Posterior vena cava (tissue), 2 donors: ENCODE data around the gene MTM1. TPM values are rescaled to one million over a fixed set of nuclear protein-coding genes. Genes with fewer than 3 reads are reported as not detected.

Experiments used
- DNase-seq: peaks from one replicate; pipeline ENCODE4 v3.0.0-alpha.2; 2020; ENCODE audit warnings: low spot score
- intact Hi-C, 2 donors: fragments of 100-400 bp; cut with DNase I; formaldehyde crosslinking; loops; one replicate each; pipeline versions ENCODE4 v1.14.1 to v1.14.2; 2022 to 2023
- total RNA-seq, 2 donors: library from RNA; stranded (reverse); fragmentation: NEBNext Ultra II Directional; extraction: Animal tissue kit (Norgen Biotek cat#: 25700); gene quantifications; one replicate each; pipeline ENCODE4 v1.2.1, GENCODE V29; 2021
- donor health status: DM: yes; HTN: yes; CAD: no.
- donor health status: DM: yes; HTN: yes; CAD: no.

The MTM1 gene
- total RNA-seq, 2 donors from 2014 or later = 14.7 to 16.6 TPM

DNA sequence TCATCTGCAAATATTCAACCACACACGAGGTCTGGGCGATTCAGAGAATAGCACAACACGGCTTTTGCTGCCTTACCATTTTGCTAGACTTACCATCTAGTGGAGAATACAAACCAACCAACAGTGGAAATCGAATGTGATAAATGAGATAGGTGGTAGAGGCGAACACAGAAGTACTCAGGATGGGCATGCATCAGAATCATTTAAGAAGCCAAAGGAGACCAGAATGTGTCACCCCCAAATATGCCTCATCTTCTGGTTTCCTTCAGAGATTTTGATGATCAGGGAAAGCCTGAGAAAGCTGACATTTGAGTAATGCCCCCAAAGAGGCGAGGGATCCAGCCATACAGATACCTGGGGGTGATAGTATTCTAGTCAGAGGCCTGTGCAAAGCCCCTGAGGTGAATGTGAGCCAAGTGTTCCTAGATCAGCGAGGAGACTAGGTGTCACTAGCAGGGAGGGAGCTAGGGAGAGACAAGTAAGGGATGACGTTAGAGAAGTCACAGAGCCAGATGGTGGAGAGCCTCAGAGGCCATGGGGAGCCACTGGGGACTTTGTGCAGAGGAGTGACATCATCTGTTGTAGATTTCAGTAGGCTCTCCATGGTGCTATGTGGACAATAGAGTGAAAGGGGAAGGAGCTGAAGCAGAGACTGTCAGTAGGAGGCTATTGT lies 126.5 kb downstream of the MTM1 start:
- DNase-seq = no peak
- intact Hi-C loops = loop anchor here in 1 of 2 donors (10.0 kb wide), 1 partner anchor 740 kb away; no protein-coding TSS in a partner anchor

DNA sequence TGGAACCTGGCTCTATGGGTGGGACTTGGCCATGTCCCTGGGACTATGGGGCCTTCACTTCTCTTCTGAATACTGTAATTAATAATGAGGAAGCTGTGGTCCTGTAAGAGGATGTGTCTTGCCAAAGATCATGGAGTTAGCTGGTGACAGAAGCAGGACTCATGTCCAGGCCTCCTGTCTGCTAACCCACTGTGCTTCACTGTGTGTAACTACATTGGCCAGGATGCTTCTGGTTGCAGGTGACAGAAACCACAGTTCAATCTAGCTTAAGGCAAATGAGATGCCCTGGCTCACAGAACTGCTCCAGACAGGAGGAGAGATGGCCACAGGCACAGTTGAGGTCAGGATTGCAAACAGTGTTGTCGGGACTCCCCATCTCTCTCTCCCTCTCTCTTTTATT lies 127.9 kb downstream of the MTM1 start:
- DNase-seq = no peak
- intact Hi-C loops = loop anchor here in 1 of 2 donors (10.0 kb wide), 1 partner anchor 742 kb away; no protein-coding TSS in a partner anchor

DNA sequence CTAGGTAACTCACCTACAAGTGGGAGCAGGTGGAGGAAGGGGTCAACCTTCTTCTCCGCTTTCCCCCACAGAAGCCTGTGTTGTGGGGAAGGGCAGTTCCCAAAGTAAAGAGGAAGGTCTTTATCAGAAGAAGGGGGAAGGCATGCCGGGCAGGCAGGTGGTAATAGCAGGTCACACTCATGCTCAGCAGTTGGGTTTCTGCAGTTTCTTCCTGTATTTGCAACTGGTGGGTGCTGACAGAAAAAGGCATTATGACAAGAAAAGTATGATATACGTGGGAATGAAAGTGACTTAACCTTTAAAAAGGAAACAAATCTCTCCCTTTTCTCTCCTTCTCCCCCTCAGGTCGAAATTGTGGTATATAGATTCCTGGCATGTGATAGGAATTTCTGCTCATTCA lies 128.4 kb downstream of the MTM1 start:
- intact Hi-C loops = loop anchor here in 1 of 2 donors (10.0 kb wide), 1 partner anchor 742 kb away; no protein-coding TSS in a partner anchor
- DNase-seq = no peak

DNA sequence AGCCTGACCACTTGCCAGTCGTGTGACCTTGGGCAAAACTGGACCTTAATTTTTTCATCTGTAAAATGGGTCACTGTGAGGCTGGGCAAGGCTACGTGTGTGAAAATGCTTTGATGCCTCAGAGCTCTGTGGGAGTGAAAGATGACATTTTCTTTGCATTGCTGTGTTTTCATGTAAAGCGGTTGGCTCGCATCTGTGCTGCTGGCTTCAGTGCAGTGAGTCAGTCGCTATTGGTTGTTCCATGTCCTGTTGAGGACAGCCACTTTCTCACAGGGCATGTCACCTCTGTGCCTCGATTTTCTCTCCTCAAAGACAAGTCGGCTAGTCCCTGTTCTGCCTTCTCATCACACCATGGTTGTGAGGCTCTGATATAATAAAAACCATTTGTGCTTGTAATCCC lies 129.2 kb downstream of the MTM1 start:
- no peak for DNase-seq
- intact Hi-C loops = loop anchor here in 1 of 2 donors (10.0 kb wide), 1 partner anchor 743 kb away; no protein-coding TSS in a partner anchor

DNA sequence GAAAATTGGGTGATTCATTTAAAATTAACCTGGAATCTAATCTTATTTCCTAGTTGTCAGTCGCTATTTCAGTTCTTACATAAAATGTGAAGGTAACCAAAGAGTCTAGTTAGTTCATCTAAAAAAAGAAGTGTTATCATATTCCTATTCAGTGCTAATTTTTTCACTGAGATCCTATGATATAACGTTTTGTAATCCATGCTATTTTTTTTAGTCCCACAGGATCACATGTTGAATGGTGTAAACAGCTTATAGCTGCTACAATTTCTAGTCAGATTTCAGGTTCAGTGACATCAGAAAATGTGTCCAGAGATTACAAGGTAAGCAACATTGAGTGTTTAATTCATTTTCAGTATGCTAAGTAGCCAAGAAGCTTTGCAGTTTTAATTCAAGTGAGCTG lies 130.6 kb downstream of the MTM1 start:
- no peak for DNase-seq
- intact Hi-C loops = loop anchor here in 1 of 2 donors (10.0 kb wide), 1 partner anchor 744 kb away; no protein-coding TSS in a partner anchor

DNA sequence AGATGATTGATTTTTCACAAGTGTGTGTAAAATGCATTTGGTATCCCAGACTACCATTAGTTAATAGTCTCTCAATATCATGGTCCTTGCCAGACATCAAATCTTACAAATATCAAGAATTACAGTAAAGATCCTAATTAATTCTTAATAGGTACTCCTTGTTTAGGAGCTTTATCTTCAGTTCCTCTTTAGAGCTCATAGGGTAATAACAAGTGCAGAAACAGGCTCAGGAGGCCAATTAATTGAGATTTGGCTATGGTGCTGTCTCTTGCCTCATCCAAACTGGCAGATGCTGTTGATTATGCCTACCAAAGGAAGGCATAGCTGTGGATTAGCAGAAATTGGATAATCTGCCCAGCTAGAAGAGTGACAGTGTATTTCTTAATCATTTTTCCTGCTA lies 131.7 kb downstream of the MTM1 start:
- no peak for DNase-seq
- intact Hi-C loops = no loop called here

- DNase-seq = no peak
- intact Hi-C loops = no loop called here
Measured at GRCh38 chrX:150701377-150701776, 133.0 kb downstream of the MTM1 start.

DNA sequence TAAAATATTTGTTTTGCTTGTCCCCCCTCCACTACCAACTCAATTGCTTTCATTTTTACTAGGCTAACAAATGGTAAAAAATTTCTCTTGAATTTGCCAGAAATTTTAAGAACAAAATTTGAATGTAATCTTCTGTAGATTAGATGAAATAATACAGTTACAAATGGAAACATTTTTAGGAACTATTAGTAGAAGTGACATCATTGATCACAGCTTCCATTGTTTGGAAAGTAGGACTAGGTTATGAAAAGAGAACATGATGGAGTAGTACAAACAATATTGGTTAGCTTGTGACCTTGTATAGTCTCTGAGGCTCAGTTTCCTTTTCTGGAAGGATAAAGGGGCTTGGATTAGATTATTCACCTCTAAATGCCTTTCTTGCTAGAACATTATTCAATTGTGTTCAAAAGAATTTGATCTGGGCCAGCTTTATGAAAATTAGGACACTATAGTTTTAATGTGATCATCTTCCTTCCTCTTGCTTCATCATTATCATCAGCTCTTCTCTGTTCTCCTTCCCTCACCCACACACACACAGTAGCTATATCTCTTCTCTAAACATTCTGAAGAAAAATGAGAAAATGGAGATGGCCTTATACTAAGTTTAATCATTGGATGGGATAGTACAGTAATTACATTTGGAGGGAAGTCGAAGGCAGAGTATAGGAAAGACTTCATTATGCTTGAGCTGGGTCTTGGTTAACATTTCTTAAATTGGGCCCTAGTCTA lies 134.7 kb downstream of the MTM1 start:
- intact Hi-C loops = no loop called here
- DNase-seq = no peak

GRCh38 chrX:150703695-150703974 lies 135.2 kb downstream of the MTM1 start:
- intact Hi-C loops = no loop called here

GRCh38 chrX:150704030-150704613 lies 135.7 kb downstream of the MTM1 start:
- intact Hi-C loops = no loop called here

More at GRCh38 chrX:150703695-150703974, 135.2 kb downstream of the MTM1 start:
- DNase-seq = no peak

DNA sequence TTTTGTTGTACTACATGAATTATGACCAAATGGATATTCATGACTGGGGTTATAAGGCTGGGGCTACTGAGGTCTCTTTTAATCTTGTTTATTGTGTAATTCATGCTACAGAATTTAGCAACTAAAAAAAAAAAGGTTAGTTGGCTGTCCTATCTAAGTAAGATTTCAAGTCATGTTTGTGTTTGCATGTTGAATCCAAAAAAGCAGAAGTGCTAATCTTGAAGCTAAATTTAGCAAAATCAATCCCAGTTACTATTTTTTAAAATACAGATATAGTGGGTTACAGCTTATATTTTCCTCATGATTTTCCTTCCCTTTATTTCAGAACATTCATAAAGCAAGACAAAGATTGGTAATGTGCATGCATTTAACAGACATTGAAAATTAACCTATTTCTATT lies 144.2 kb downstream of the MTM1 start:
- intact Hi-C loops = no loop called here

More at GRCh38 chrX:150704030-150704613, 135.7 kb downstream of the MTM1 start:
- no peak for DNase-seq

DNA sequence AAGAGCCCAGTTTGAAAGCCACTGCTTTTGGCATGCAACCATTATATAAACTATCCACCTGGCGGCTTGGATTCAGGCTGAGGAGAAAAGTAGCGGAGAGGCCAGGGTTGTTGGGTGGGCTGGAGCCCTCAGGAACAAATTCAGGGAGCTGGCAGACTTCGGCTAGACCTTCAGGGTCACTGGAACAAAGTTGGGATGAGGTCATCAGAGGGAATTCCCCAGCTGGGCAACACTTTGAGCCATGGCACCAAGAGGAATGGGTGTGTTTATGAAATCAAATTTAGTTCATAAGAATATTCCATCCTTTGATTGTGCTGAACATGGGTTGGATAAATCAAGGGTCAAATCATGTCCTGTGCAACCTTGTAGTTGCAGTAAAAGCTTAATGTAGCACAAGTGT lies 146.8 kb downstream of the MTM1 start:
- no peak for DNase-seq
- intact Hi-C loops = no loop called here

More for the DNA sequence above, 144.2 kb downstream of the MTM1 start:
- no peak for DNase-seq

- intact Hi-C loops = no loop called here
- no peak for DNase-seq
Measured at GRCh38 chrX:150719621-150720020, 151.2 kb downstream of the MTM1 start.

Other genes starting within 250 kb of the MTM1 start
- gene MAMLD1, start 205.3 kb upstream of the MTM1 start, total RNA-seq = 10 to 100 TPM; 10.9 to 12.8 TPM
- 10 to 100 TPM; 15.6 to 18.1 TPM for gene MTMR1, start 124.8 kb downstream of the MTM1 start, total RNA-seq